Astrocyte (in vitro differentiated cells and primary cell): Measurements from ENCODE around the gene CCDC197. TPM values are rescaled to one million over a fixed set of nuclear protein-coding genes. Genes with fewer than 3 reads are reported as not detected.

ENCODE experiments used
- DNase-seq: peaks from one replicate; pipeline ENCODE4 v3.0.0-alpha.2; 2010; ENCODE audit warnings: low read depth
- FAIRE-seq: peaks from 2 replicates; lab custom pipeline; 2011; peaks lifted over from hg19 to GRCh38; lab: Jason Lieb, UNC
- H2AFZ ChIP-seq: 2 replicates; pipeline ENCODE4 v1.6.0; 2012; ENCODE audit warnings: low read depth, low read length, inconsistent platforms
- H3K27ac ChIP-seq: 2 replicates; pipeline ENCODE4 v1.5.1; 2011; ENCODE audit warnings: low read depth, low read length, inconsistent platforms
- H3K27me3 ChIP-seq: 2 replicates; pipeline ENCODE4 v1.6.0; 2011; ENCODE audit warnings: low read length, inconsistent platforms; ENCODE audit not compliant: insufficient read depth
- H3K36me3 ChIP-seq: 2 replicates; pipeline ENCODE4 v1.5.1; 2011; ENCODE audit warnings: low read length, inconsistent platforms; ENCODE audit not compliant: insufficient read depth
- H3K4me1 ChIP-seq: 2 replicates; pipeline ENCODE4 v1.5.1; 2011; ENCODE audit warnings: low read length, inconsistent platforms; ENCODE audit not compliant: insufficient read depth
- H3K4me2 ChIP-seq: 2 replicates; pipeline ENCODE4 v1.6.0; 2012; ENCODE audit warnings: low read length, inconsistent platforms
- H3K4me3 ChIP-seq: 2 replicates; pipeline ENCODE4 v1.5.1; 2011; ENCODE audit warnings: low read depth, mild to moderate bottlenecking, low read length, inconsistent platforms; ENCODE audit not compliant: insufficient read depth
- H3K79me2 ChIP-seq: 2 replicates; pipeline ENCODE4 v1.6.0; 2012; ENCODE audit warnings: mild to moderate bottlenecking, low read length, inconsistent platforms; ENCODE audit not compliant: insufficient read depth
- H3K9ac ChIP-seq: 2 replicates; pipeline ENCODE4 v1.6.0; 2012; ENCODE audit warnings: mild to moderate bottlenecking, low read length, inconsistent platforms
- H3K9me3 ChIP-seq: 2 replicates; pipeline ENCODE4 v1.5.1; 2012; ENCODE audit warnings: low read depth, mild to moderate bottlenecking, low read length, inconsistent platforms; ENCODE audit not compliant: insufficient read depth
- H4K20me1 ChIP-seq: 2 replicates; pipeline ENCODE4 v1.6.0; 2012; ENCODE audit warnings: low read length, inconsistent platforms; ENCODE audit not compliant: insufficient read depth
- H3K27ac Mint-ChIP-seq: one replicate; pipeline ENCODE4 v1.8.0; 2021; ENCODE audit warnings: mild to moderate bottlenecking, mixed read lengths; ENCODE audit not compliant: unreplicated experiment
- H3K27me3 Mint-ChIP-seq: one replicate; pipeline ENCODE4 v1.8.0; 2021; ENCODE audit warnings: low read depth, mixed read lengths; ENCODE audit not compliant: unreplicated experiment
- H3K36me3 Mint-ChIP-seq: one replicate; pipeline ENCODE4 v1.8.0; 2021; ENCODE audit warnings: low read depth, mixed read lengths; ENCODE audit not compliant: unreplicated experiment
- H3K4me1 Mint-ChIP-seq: one replicate; pipeline ENCODE4 v1.8.0; 2021; ENCODE audit warnings: low read depth, mixed read lengths; ENCODE audit not compliant: unreplicated experiment
- H3K4me3 Mint-ChIP-seq: one replicate; pipeline ENCODE4 v1.8.0; 2021; ENCODE audit warnings: mild to moderate bottlenecking, moderate library complexity, mixed read lengths; ENCODE audit not compliant: unreplicated experiment
- H3K9me3 Mint-ChIP-seq: one replicate; pipeline ENCODE4 v1.8.0; 2021; ENCODE audit warnings: mild to moderate bottlenecking, mixed read lengths; ENCODE audit not compliant: unreplicated experiment
- CTCF ChIP-seq: IDR thresholded peaks from 2 replicates; pipeline ENCODE4 v1.5.1; 2011; ENCODE audit warnings: low read depth, mild to moderate bottlenecking, inconsistent platforms, low read length, moderate library complexity; ENCODE audit not compliant: insufficient read depth
- EZH2 ChIP-seq: IDR thresholded peaks from 2 replicates; pipeline ENCODE4 v1.6.1; 2012; ENCODE audit warnings: mild to moderate bottlenecking, low read length, inconsistent platforms; ENCODE audit not compliant: insufficient read depth
- total RNA-seq: library from RNA; stranded (reverse); gene quantifications from 2 replicates; pipeline ENCODE4 v1.2.1, GENCODE V29; 2021

Gene CCDC197
- total RNA-seq, 1 donor from 2014 or later, result not detected

DNA sequence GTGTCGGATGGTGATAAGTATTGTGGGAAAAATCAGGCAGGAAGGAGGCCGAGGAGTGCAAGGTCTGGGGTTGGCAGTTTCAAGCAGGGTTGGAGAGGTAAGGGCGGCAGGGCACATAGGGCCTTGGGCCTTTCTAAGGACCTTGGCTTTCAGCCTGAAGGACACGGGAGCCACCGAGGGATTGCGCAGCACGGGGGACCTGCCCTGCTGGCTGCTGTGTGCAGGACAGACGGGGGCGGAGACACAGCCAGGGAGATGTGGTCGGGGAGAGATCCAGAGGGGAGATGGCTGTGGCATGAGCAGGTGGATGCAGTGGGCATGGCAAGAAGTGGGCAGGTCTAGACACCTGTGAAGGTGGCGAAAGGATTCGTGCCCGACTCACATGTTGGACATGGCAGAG is 43.7 kb downstream of the CCDC197 start:
- Histone ChIP-seq H3K9ac (no peak overlapping the region), H3K4me2 (no peak overlapping the region), H3K27me3 (no peaks in the 10 kb centered on the region), H4K20me1 (peaks cover 25% of the 10 kb centered on the region), H3K79me2 (no peaks in the 10 kb centered on the region), H3K27ac (no peak overlapping the region), H3K4me3 (no peak overlapping the region), H3K9me3 (no peaks in the 10 kb centered on the region), H2AFZ (no peak overlapping the region), H3K36me3 (peaks cover under 1% of the 10 kb centered on the region), H3K4me1 (peaks cover 5% of the 10 kb centered on the region)
- Mint-ChIP-seq H3K36me3 (peaks cover 9% of the 10 kb centered on the region), H3K27ac (no peak overlapping the region), H3K27me3 (peaks cover 7% of the 10 kb centered on the region), H3K9me3 (no peaks in the 10 kb centered on the region), H3K4me1 (peaks cover 3% of the 10 kb centered on the region), H3K4me3 (no peak overlapping the region)
- no peak for TF ChIP-seq EZH2
- no peak for TF ChIP-seq CTCF
- FAIRE-seq (no peak), DNase-seq (no peak)

GRCh38 chr14:94041551-94042346 is 44.6 kb downstream of the CCDC197 start:
- Mint-ChIP-seq H3K27ac (no peak overlapping the region), H3K36me3 (peaks cover 10% of the 10 kb centered on the region), H3K9me3 (no peaks in the 10 kb centered on the region), H3K4me1 (peaks cover 3% of the 10 kb centered on the region), H3K27me3 (peaks cover 7% of the 10 kb centered on the region), H3K4me3 (no peak overlapping the region)
- H3K4me2 ChIP-seq, result no peak overlapping the region
- FAIRE-seq (no peak), DNase-seq (peak; percentile 67)
- H2AFZ ChIP-seq, result no peak overlapping the region
- H3K4me1 ChIP-seq, result peaks cover 5% of the 10 kb centered on the region
- H3K9ac ChIP-seq, result no peak overlapping the region
- no peak for TF ChIP-seq EZH2
- no peak for TF ChIP-seq CTCF
- H3K27me3 ChIP-seq, result no peaks in the 10 kb centered on the region
- H3K36me3 ChIP-seq, result peaks cover 5% of the 10 kb centered on the region
- peaks cover 15% of the 10 kb centered on the region for H4K20me1 ChIP-seq
- H3K9me3 ChIP-seq, result no peaks in the 10 kb centered on the region
- H3K4me3 ChIP-seq, result no peak overlapping the region
- no peaks in the 10 kb centered on the region for H3K79me2 ChIP-seq
- no peak overlapping the region for H3K27ac ChIP-seq
